Upper lobe of left lung (tissue), 6 donors: ENCODE data around the gene SHROOM2. TPM values are rescaled to one million over a fixed set of nuclear protein-coding genes. Genes with fewer than 3 reads are reported as not detected.
A peak's percentile ranks its signal among the peaks of the same experiment; 100 is the strongest.

Source experiments
- ATAC-seq, 2 donors: fragments of 200-7000 bp; cut with Tn5 transposase; one replicate each; pipeline ENCODE4 v1.9.1; 2022; ENCODE audit warnings: mild to moderate bottlenecking in 2 of 2, moderate library complexity in 2 of 2; ENCODE audit not compliant: low FRiP score in 2 of 2
- DNase-seq, 2 donors: peaks; one replicate each; pipeline ENCODE4 v3.0.0-alpha.2; 2019 to 2020
- H3K27ac ChIP-seq, 4 donors: fragments of 200-600 bp; sonication (generic); one replicate each; pipeline ENCODE4 v1.5.1; 2016 to 2019
- H3K27me3 ChIP-seq, 4 donors: fragments of 200-600 bp; sonication (generic); one replicate each; pipeline ENCODE4 v1.5.1; 2017 to 2019
- H3K36me3 ChIP-seq, 4 donors: fragments of 200-600 bp; sonication (generic); one replicate each; pipeline ENCODE4 v1.5.1; 2016 to 2019
- H3K4me1 ChIP-seq, 4 donors: fragments of 200-600 bp; sonication (generic); one replicate each; pipeline ENCODE4 v1.5.1; 2018 to 2019
- H3K4me3 ChIP-seq, 4 donors: fragments of 200-600 bp; sonication (generic); one replicate each; pipeline ENCODE4 v1.5.1; 2017 to 2019; ENCODE audit warnings: mild to moderate bottlenecking in 2 of 4, moderate library complexity in 1 of 4
- H3K9me3 ChIP-seq, 4 donors: fragments of 200-600 bp; sonication (generic); one replicate each; pipeline ENCODE4 v1.5.1; 2018 to 2019
- CTCF ChIP-seq, 6 experiments: fragments of 450-650 bp in 4 of 6; fragments of 200-600 bp in 2 of 6; sonication (generic) in 2 of 6; IDR thresholded peaks; one replicate each; pipeline ENCODE4 v1.5.1; 2016 to 2019; ENCODE audit warnings: antibody characterized with exemption in 6 of 6
- EP300 ChIP-seq, 4 donors: sonication (generic); formaldehyde crosslinking; IDR thresholded peaks; one replicate each; pipeline ENCODE4 v1.5.1; 2017; ENCODE audit warnings: antibody characterized with exemption in 4 of 4, control low read depth in 2 of 4
- POLR2A ChIP-seq, 4 donors: fragments of 450-650 bp; IDR thresholded peaks; one replicate each; pipeline ENCODE4 v1.5.1; 2016 to 2017; ENCODE audit warnings: antibody characterized with exemption in 4 of 4, mild to moderate bottlenecking in 2 of 4
- POLR2AphosphoS5 ChIP-seq, 2 donors: sonication (generic); formaldehyde crosslinking; IDR thresholded peaks; one replicate each; pipeline ENCODE4 v1.5.1; 2017; ENCODE audit warnings: antibody characterized with exemption in 2 of 2
- WGBS, 2 donors: methylation state at CpG; one replicate each; pipeline ENCODE4 v1.1.5; 2017 to 2018; 5-methylcytosine and 5-hydroxymethylcytosine counted together
- total RNA-seq, 6 donors: library from RNA; depleted of rRNA in 4 of 6; stranded (reverse); fragments of >200 nt in 4 of 6; gene quantifications; one replicate each; pipeline versions ENCODE4 v1.1.0 to v1.2.1, GENCODE V29; 2016 to 2021
- donor health status: DM: no; HTN: no; CAD: no; lungs with moderate emphysema.
- donor health status: DM: no; HTN: yes; CAD: no; lungs with severe emphysema.

SHROOM2 gene
- total RNA-seq, 6 donors from 2014 or later: 6.6 to 22.9 (median 11.5) TPM

DNA sequence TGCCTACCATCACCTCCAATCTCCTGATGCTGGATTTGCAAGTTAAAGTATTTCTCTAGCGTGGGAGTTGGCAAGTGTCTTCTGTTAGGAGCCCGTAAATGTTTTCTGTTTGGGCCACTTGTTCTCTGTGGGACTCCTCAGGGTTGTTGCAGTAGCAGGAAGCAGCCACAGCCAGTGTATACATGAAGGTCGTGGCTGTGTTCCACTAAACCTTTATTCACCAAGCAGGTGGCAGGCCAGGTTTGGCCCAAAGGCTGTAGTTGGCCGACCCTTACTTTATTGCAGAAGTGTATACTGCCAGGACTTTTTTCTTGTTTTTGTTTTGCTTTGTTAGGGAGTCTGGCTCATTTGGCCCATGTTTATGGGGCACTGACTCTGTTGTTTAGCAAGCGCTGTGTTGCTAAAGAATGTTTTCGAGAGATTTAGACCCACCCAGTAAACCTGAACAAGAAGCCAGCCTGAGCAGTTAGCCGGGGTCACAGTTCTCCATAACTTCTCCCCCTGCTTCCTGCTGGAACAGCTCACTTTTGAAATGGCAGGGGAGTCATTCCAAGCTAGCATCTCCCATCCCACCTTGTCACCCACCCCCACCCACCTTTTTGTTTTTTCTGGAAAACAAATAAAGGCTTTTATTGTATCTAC lies 58.8 kb downstream of the SHROOM2 start:
- H3K27ac ChIP-seq: peak overlapping the region in 1 of 4 donors; percentile 23
- no peak overlapping the region for H3K4me3 ChIP-seq
- no peaks in the 10 kb centered on the region for H3K9me3 ChIP-seq
- no peaks in the 10 kb centered on the region for H3K4me1 ChIP-seq
- 67 to 69% methylated on average over 4 to 7 of the region's 7 CpGs for WGBS, 2 donors
- no peaks in the 10 kb centered on the region for H3K36me3 ChIP-seq
- ATAC-seq (no peak), DNase-seq (no peak)
- TF ChIP-seq POLR2A (IDR thresholded peaks at IDR 0.05): no peak
- TF ChIP-seq EP300 (IDR thresholded peaks at IDR 0.05): no peak
- no peak for TF ChIP-seq POLR2AphosphoS5 (IDR thresholded peaks at IDR 0.05)
- no peak for TF ChIP-seq CTCF (IDR thresholded peaks at IDR 0.05)
- no peaks in the 10 kb centered on the region for H3K27me3 ChIP-seq

DNA sequence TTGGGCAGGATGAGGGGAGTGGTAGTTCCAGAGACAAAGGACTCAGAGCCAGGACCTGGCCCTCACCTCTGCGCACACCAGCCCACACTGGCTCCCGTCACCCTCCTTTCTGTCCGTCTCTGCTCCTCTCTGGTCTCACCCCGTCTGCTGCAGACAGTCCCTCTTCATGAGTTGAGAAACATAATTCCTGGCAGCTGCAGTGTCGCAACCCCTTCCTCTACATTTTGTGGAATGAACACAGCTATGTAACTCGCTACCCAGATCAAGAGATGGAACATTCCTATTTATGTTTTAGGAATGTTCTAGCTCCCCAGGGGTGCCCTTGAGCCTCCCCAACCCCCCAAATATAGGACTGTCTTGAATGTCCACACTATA lies 59.3 kb downstream of the SHROOM2 start:
- Histone ChIP-seq H3K9me3 (no peaks in the 10 kb centered on the region), H3K36me3 (no peaks in the 10 kb centered on the region), H3K27me3 (no peaks in the 10 kb centered on the region), H3K4me3 (no peak overlapping the region), H3K4me1 (no peaks in the 10 kb centered on the region), H3K27ac (peak overlapping the region in 1 of 4 donors; percentile 23)
- 51 to 78% methylated on average over 6 of the region's 6 CpGs for WGBS, 2 donors
- no peak for ATAC-seq
- no peak for DNase-seq
- TF ChIP-seq POLR2A (IDR thresholded peaks at IDR 0.05) (no peak), EP300 (IDR thresholded peaks at IDR 0.05) (no peak), POLR2AphosphoS5 (IDR thresholded peaks at IDR 0.05) (no peak), CTCF (IDR thresholded peaks at IDR 0.05) (no peak)

- no peak for ATAC-seq
Measured at GRCh38 chrX:9846631-9847030, 60.4 kb downstream of the SHROOM2 start.

GRCh38 chrX:9847071-9847470 lies 60.8 kb downstream of the SHROOM2 start:
- no peaks in the 10 kb centered on the region for H3K36me3 ChIP-seq
- 71 to 79% methylated on average over 4 to 8 of the region's 8 CpGs for WGBS, 2 donors
- ATAC-seq (no peak), DNase-seq (no peak)
- no peak overlapping the region for H3K4me3 ChIP-seq
- no peaks in the 10 kb centered on the region for H3K27me3 ChIP-seq
- TF ChIP-seq POLR2A (IDR thresholded peaks at IDR 0.05): no peak
- TF ChIP-seq POLR2AphosphoS5 (IDR thresholded peaks at IDR 0.05): no peak
- no peak for TF ChIP-seq EP300 (IDR thresholded peaks at IDR 0.05)
- TF ChIP-seq CTCF (IDR thresholded peaks at IDR 0.05): no peak
- no peaks in the 10 kb centered on the region for H3K4me1 ChIP-seq
- H3K27ac ChIP-seq: peak overlapping the region in 2 of 4 donors; percentile 18 to 57
- no peaks in the 10 kb centered on the region for H3K9me3 ChIP-seq

More at GRCh38 chrX:9846631-9847030, 60.4 kb downstream of the SHROOM2 start:
- Histone ChIP-seq H3K27me3 (no peaks in the 10 kb centered on the region), H3K4me1 (no peaks in the 10 kb centered on the region), H3K4me3 (no peak overlapping the region), H3K36me3 (no peaks in the 10 kb centered on the region), H3K9me3 (no peaks in the 10 kb centered on the region), H3K27ac (peak overlapping the region in 2 of 4 donors; percentile 18 to 57)
- no peak for TF ChIP-seq EP300 (IDR thresholded peaks at IDR 0.05)
- TF ChIP-seq POLR2AphosphoS5 (IDR thresholded peaks at IDR 0.05): no peak
- TF ChIP-seq POLR2A (IDR thresholded peaks at IDR 0.05): no peak
- no peak for TF ChIP-seq CTCF (IDR thresholded peaks at IDR 0.05)
- 84% methylated on average over 8 of the region's 8 CpGs for WGBS, 2 donors
- no peak for DNase-seq
